HCT116 (cell line): ENCODE results near the gene CERK. TPM values are rescaled to one million over a fixed set of nuclear protein-coding genes. Genes with fewer than 3 reads are reported as not detected.

Source experiments
- ATAC-seq: fragments of 200-7000 bp; cut with Tn5 transposase; 2 replicates; pipeline ENCODE4 v1.9.1; 2020; ENCODE audit warnings: mild to moderate bottlenecking, moderate library complexity
- BruUV-seq: library from RNA; stranded (reverse); fragments of 400-500 nt; replicated peaks from 2 replicates; lab custom pipeline; 2021; lab: Mats Ljungman, UMichigan
- CTCF ChIA-PET: fragments of 300-600 bp; sonication (Branson Sonifier 250); formaldehyde crosslinking; loops from one replicate; lab custom pipeline; 2021; ENCODE audit warnings: antibody characterized with exemption; lab: Charles Lee
- POLR2A ChIA-PET: fragments of 300-600, 350-600 bp; sonication (Branson Sonifier 250); formaldehyde crosslinking; loops from one replicate; lab custom pipeline; 2021; ENCODE audit warnings: antibody characterized with exemption; lab: Charles Lee
- RAD21 ChIA-PET, 2 experiments: fragments of 300-600 bp; sonication (Branson Sonifier 250); formaldehyde crosslinking; loops; one replicate each; lab custom pipeline; 2023; ENCODE audit warnings: low total read pairs in 2 of 2; ENCODE audit not compliant: uncharacterized antibody in 2 of 2, unreplicated experiment in 2 of 2, low non-redundant PET in 1 of 2; lab: Charles Lee
- DNase-seq: peaks from one replicate; pipeline ENCODE4 v3.0.0-alpha.2; 2010; ENCODE audit warnings: low read depth, low spot score
- H2AFZ ChIP-seq: fragments of 200-600 bp; shearing (Covaris generic), sonication (generic); 2 replicates; pipeline ENCODE4 v1.6.1; 2017; ENCODE audit warnings: low read depth, mixed run types, mixed read lengths, antibody characterized with exemption, low read length; ENCODE audit not compliant: poor library complexity, severe bottlenecking
- H3K27ac ChIP-seq: 2 replicates; pipeline ENCODE4 v1.5.1; 2012; ENCODE audit warnings: low read depth, low read length
- H3K27me3 ChIP-seq: fragments of 200-600 bp; sonication (generic); 2 replicates; pipeline ENCODE4 v1.6.1; 2016; ENCODE audit warnings: mixed run types, low read length, mixed read lengths; ENCODE audit not compliant: insufficient read depth
- H3K36me3 ChIP-seq, 2 experiments: fragments of 200-500 bp in 1 of 2; fragments of 200-600 bp in 1 of 2; sonication (Bioruptor generic) in 1 of 2; sonication (generic) in 1 of 2; 2 replicates each; pipeline versions ENCODE4 v1.5.1 to v1.6.1; 2014 to 2016; ENCODE audit warnings: low read length in 2 of 2, inconsistent platforms in 1 of 2, mixed read lengths in 1 of 2, mixed run types in 1 of 2; ENCODE audit not compliant: insufficient read depth in 2 of 2, control insufficient read depth in 1 of 2
- H3K4me1 ChIP-seq, 2 experiments: fragments of 200-600 bp in 1 of 2; sonication (generic) in 1 of 2; 2 replicates each; pipeline versions ENCODE4 v1.5.1 to v1.6.1; 2012 to 2017; ENCODE audit warnings: low read length in 2 of 2, inconsistent platforms in 1 of 2, mild to moderate bottlenecking in 1 of 2, mixed read lengths in 1 of 2, mixed run types in 1 of 2, moderate library complexity in 1 of 2; ENCODE audit not compliant: insufficient read depth in 2 of 2, control insufficient read depth in 1 of 2
- H3K4me2 ChIP-seq: fragments of 200-600 bp; sonication (generic); 2 replicates; pipeline ENCODE4 v1.6.1; 2017; ENCODE audit warnings: mixed run types, low read length, mixed read lengths
- H3K4me3 ChIP-seq, 2 experiments: fragments of 200-600 bp in 1 of 2; sonication (generic) in 1 of 2; replicated peaks in 1 of 2; 2 replicates each; pipeline ENCODE4 v1.5.1; 2011 to 2016; ENCODE audit warnings: low read length in 2 of 2, control low read depth in 1 of 2, low read depth in 1 of 2, mild to moderate bottlenecking in 1 of 2, mixed read lengths in 1 of 2, mixed run types in 1 of 2
- H3K79me2 ChIP-seq: fragments of 200-600 bp; sonication (generic); 2 replicates; pipeline ENCODE4 v1.6.1; 2017; ENCODE audit warnings: mild to moderate bottlenecking, mixed run types, low read length, moderate library complexity, mixed read lengths; ENCODE audit not compliant: insufficient read depth
- H3K9ac ChIP-seq: fragments of 200-600 bp; sonication (generic); 2 replicates; pipeline ENCODE4 v1.6.1; 2016; ENCODE audit warnings: low read length, mixed read lengths
- H3K9me2 ChIP-seq: fragments of 200-600 bp; sonication (generic), shearing (Covaris generic); 2 replicates; pipeline ENCODE4 v1.6.1; 2017; ENCODE audit warnings: mixed run types, mild to moderate bottlenecking, moderate library complexity; ENCODE audit not compliant: insufficient read depth
- H3K9me3 ChIP-seq, 2 experiments: fragments of 200-500 bp in 1 of 2; fragments of 200-600 bp in 1 of 2; sonication (Bioruptor generic) in 1 of 2; sonication (generic) in 1 of 2; 2 replicates each; pipeline ENCODE4 v1.6.1; 2014 to 2017; ENCODE audit warnings: low read length in 2 of 2, mixed read lengths in 2 of 2, inconsistent platforms in 1 of 2, low read depth in 1 of 2, mild to moderate bottlenecking in 1 of 2, mixed run types in 1 of 2, moderate library complexity in 1 of 2; ENCODE audit not compliant: control insufficient read depth in 1 of 2, insufficient read depth in 1 of 2
- H4K20me1 ChIP-seq: fragments of 200-600 bp; sonication (generic), shearing (Covaris generic); 2 replicates; pipeline ENCODE4 v1.6.1; 2017; ENCODE audit warnings: mixed run types, mild to moderate bottlenecking, moderate library complexity; ENCODE audit not compliant: insufficient read depth
- CBX3 ChIP-seq: IDR thresholded peaks from 2 replicates; pipeline ENCODE4 v1.6.1; 2012; ENCODE audit warnings: low read depth
- EGR1 ChIP-seq: IDR thresholded peaks from 2 replicates; pipeline ENCODE4 v1.6.1; 2012; ENCODE audit warnings: low read depth
- EZH2 ChIP-seq: fragments of 200-600 bp; sonication (generic); IDR thresholded peaks from 2 replicates; pipeline ENCODE4 v1.6.1; 2017; ENCODE audit warnings: antibody characterized with exemption, mixed run types
- EZH2phosphoT487 ChIP-seq: fragments of 200-600 bp; IDR thresholded peaks from 2 replicates; pipeline ENCODE4 v1.6.1; 2018; ENCODE audit warnings: antibody characterized with exemption, borderline replicate concordance
- JUND ChIP-seq: IDR thresholded peaks from 2 replicates; pipeline ENCODE4 v1.6.1; 2012
- POLR2A ChIP-seq: IDR thresholded peaks from 2 replicates; pipeline ENCODE4 v1.7.0; 2011; ENCODE audit warnings: borderline replicate concordance; ENCODE audit not compliant: insufficient read depth, insufficient read length; ENCODE audit errors: extremely low read depth
- POLR2AphosphoS5 ChIP-seq: IDR thresholded peaks from 2 replicates; pipeline ENCODE4 v1.6.1; 2011; ENCODE audit warnings: mild to moderate bottlenecking, low read depth, low read length, moderate library complexity
- RAD21 ChIP-seq: IDR thresholded peaks from 2 replicates; pipeline ENCODE4 v1.6.1; 2012; ENCODE audit warnings: low read depth, mild to moderate bottlenecking
- SIN3A ChIP-seq: IDR thresholded peaks from 2 replicates; pipeline ENCODE4 v1.6.1; 2012; ENCODE audit warnings: low read depth
- SRF ChIP-seq: IDR thresholded peaks from 2 replicates; pipeline ENCODE4 v1.6.1; 2012; ENCODE audit warnings: low read depth
- TCF7L2 ChIP-seq: IDR thresholded peaks from 2 replicates; pipeline ENCODE4 v1.7.0; 2011; ENCODE audit warnings: borderline replicate concordance, inconsistent platforms; ENCODE audit not compliant: insufficient read depth, insufficient read length; ENCODE audit errors: extremely low read depth
- ZNF274 ChIP-seq: fragments of 200-500 bp; sonication (Bioruptor generic); IDR thresholded peaks from 2 replicates; pipeline ENCODE4 v1.6.1; 2014; ENCODE audit warnings: mild to moderate bottlenecking, low read depth, low read length, inconsistent platforms
- intact Hi-C: fragments of 100-400 bp; cut with micrococcal nuclease; formaldehyde crosslinking; loops from 2 replicates; pipeline ENCODE4 v1.10.0; 2022
- total RNA-seq: library from RNA; stranded (reverse); gene quantifications from one replicate; pipeline ENCODE4 v1.2.1, GENCODE V29; 2021; ENCODE audit not compliant: unreplicated experiment
- TF ChIP-seq, protein P1 (sequence below): IDR thresholded peaks from 2 replicates; pipeline ENCODE4 v1.6.1; 2011; ENCODE audit warnings: mild to moderate bottlenecking, low read length, moderate library complexity; ENCODE audit not compliant: insufficient replicate concordance; ENCODE audit errors: extremely low read depth
- TF ChIP-seq, protein P2 (sequence below): IDR thresholded peaks from 2 replicates; pipeline ENCODE4 v1.6.1; 2012; ENCODE audit warnings: low read depth
- TF ChIP-seq, protein P3 (sequence below), 3 experiments: fragments of 200-600 bp in 1 of 3; sonication (generic) in 1 of 3; IDR thresholded peaks in 2 of 3; conservative IDR thresholded peaks in 1 of 3; 2 replicates each; pipeline ENCODE4 v1.5.1; 2012 to 2017; ENCODE audit warnings: low read depth in 2 of 3, low read length in 2 of 3, antibody characterized with exemption in 1 of 3, borderline replicate concordance in 1 of 3, control low read depth in 1 of 3, mild to moderate bottlenecking in 1 of 3, mixed read lengths in 1 of 3, mixed run types in 1 of 3, moderate library complexity in 1 of 3; ENCODE audit not compliant: insufficient read depth in 1 of 3
- TF ChIP-seq, protein P4 (sequence below): IDR thresholded peaks from 2 replicates; pipeline ENCODE4 v1.6.1; 2012

CERK gene
- total RNA-seq, 1 experiment from 2014 or later: 35.0 TPM

DNA sequence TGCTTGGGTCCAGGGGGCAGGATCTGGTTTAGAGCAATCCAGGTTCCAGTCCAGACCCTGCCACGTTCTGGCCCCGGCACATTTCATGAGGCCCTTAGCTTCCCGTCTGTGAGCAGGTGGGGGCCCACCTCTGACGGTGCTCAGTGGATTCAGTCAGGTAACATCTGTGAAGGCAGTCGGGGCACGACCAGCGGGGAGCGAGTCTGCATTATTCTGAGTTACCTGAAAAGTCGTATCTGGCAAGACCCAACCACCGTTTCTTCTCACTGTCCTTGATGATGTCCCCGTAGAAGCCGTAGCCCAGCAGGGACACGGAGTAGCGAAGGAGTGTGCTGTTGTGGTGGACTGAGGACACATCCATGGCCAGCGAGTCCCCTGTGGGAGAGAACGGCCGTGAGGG is 39.0 kb downstream of the CERK start (continued):
- TF ChIP-seq, protein P1, sequence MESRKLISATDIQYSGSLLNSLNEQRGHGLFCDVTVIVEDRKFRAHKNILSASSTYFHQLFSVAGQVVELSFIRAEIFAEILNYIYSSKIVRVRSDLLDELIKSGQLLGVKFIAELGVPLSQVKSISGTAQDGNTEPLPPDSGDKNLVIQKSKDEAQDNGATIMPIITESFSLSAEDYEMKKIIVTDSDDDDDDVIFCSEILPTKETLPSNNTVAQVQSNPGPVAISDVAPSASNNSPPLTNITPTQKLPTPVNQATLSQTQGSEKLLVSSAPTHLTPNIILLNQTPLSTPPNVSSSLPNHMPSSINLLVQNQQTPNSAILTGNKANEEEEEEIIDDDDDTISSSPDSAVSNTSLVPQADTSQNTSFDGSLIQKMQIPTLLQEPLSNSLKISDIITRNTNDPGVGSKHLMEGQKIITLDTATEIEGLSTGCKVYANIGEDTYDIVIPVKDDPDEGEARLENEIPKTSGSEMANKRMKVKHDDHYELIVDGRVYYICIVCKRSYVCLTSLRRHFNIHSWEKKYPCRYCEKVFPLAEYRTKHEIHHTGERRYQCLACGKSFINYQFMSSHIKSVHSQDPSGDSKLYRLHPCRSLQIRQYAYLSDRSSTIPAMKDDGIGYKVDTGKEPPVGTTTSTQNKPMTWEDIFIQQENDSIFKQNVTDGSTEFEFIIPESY: no peak
- TF ChIP-seq EGR1: no peak

DNA sequence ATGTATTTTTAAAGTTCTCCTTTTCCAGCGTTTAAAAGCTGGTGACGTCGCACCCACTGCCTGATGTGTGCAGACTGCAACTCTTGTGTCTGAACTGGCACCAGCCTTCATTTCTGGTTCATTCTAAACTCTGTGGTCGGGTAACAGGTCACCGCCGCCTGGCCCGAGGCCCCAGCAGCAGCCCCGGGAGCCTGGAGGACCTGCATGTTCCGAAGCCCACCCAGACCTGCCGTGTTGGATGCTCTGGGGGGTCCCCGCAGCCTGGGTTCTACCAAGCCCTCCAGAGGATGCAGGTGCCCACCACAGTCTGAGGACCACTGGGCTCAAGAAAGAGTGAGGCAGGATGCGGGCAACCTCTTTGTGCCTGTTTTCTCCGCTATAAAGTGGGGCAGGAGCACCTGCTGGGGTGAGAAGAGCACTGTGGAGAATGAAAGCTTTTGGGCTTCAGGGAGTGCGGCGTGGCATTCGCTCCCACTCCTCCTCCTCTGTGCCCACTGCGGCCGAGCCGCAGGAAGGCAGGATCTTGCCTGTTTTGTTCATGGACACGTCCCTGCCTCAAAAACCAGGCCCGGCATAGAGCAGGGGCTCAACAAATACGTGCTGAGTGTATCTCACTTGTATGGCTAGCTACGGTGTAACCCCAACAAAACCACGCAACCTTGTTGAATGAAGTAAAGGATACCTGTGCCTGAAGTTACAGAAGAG is 40.1 kb downstream of the CERK start:
- Histone ChIP-seq H3K79me2 (no peaks in the 10 kb centered on the region), H3K36me3 (peaks cover 4 to 34% of the 10 kb centered on the region in 2 experiments), H3K9me2 (no peaks in the 10 kb centered on the region), H3K4me3 (no peak overlapping the region), H3K27ac (no peak overlapping the region), H3K4me1 (no peaks in the 10 kb centered on the region), H3K9ac (no peak overlapping the region), H3K4me2 (no peak overlapping the region), H3K9me3 (no peaks in the 10 kb centered on the region), H3K27me3 (no peaks in the 10 kb centered on the region), H2AFZ (no peak overlapping the region), H4K20me1 (no peaks in the 10 kb centered on the region)
- CTCF ChIA-PET: no interaction called here
- RAD21 ChIA-PET: no interaction called here
- intact Hi-C loops: no loop called here
- no TSS peak for BruUV-seq
- POLR2A ChIA-PET: no interaction called here
- TF ChIP-seq EZH2phosphoT487: no peak
- TF ChIP-seq ZNF274: no peak
- no peak for TF ChIP-seq EZH2
- TF ChIP-seq, protein P2, sequence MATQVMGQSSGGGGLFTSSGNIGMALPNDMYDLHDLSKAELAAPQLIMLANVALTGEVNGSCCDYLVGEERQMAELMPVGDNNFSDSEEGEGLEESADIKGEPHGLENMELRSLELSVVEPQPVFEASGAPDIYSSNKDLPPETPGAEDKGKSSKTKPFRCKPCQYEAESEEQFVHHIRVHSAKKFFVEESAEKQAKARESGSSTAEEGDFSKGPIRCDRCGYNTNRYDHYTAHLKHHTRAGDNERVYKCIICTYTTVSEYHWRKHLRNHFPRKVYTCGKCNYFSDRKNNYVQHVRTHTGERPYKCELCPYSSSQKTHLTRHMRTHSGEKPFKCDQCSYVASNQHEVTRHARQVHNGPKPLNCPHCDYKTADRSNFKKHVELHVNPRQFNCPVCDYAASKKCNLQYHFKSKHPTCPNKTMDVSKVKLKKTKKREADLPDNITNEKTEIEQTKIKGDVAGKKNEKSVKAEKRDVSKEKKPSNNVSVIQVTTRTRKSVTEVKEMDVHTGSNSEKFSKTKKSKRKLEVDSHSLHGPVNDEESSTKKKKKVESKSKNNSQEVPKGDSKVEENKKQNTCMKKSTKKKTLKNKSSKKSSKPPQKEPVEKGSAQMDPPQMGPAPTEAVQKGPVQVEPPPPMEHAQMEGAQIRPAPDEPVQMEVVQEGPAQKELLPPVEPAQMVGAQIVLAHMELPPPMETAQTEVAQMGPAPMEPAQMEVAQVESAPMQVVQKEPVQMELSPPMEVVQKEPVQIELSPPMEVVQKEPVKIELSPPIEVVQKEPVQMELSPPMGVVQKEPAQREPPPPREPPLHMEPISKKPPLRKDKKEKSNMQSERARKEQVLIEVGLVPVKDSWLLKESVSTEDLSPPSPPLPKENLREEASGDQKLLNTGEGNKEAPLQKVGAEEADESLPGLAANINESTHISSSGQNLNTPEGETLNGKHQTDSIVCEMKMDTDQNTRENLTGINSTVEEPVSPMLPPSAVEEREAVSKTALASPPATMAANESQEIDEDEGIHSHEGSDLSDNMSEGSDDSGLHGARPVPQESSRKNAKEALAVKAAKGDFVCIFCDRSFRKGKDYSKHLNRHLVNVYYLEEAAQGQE: no peak
- TF ChIP-seq POLR2A: no peak
- no peak for TF ChIP-seq RAD21
- no peak for TF ChIP-seq TCF7L2
- TF ChIP-seq SRF: no peak
- TF ChIP-seq CBX3: no peak
- TF ChIP-seq SIN3A: no peak
- TF ChIP-seq EGR1: no peak
- TF ChIP-seq, protein P3, sequence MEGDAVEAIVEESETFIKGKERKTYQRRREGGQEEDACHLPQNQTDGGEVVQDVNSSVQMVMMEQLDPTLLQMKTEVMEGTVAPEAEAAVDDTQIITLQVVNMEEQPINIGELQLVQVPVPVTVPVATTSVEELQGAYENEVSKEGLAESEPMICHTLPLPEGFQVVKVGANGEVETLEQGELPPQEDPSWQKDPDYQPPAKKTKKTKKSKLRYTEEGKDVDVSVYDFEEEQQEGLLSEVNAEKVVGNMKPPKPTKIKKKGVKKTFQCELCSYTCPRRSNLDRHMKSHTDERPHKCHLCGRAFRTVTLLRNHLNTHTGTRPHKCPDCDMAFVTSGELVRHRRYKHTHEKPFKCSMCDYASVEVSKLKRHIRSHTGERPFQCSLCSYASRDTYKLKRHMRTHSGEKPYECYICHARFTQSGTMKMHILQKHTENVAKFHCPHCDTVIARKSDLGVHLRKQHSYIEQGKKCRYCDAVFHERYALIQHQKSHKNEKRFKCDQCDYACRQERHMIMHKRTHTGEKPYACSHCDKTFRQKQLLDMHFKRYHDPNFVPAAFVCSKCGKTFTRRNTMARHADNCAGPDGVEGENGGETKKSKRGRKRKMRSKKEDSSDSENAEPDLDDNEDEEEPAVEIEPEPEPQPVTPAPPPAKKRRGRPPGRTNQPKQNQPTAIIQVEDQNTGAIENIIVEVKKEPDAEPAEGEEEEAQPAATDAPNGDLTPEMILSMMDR (IDR thresholded peaks at IDR 0.05 in 2 of 3, conservative IDR thresholded peaks at IDR 0.05 in 1 of 3; ENCODE audit: borderline replicate concordance in 1 of 3, insufficient read depth in 1 of 3, low read depth in 2 of 3, low read length in 2 of 3): no peak
- TF ChIP-seq JUND: no peak
- TF ChIP-seq POLR2AphosphoS5: no peak
- TF ChIP-seq, protein P4, sequence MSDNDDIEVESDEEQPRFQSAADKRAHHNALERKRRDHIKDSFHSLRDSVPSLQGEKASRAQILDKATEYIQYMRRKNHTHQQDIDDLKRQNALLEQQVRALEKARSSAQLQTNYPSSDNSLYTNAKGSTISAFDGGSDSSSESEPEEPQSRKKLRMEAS: no peak
- DNase-seq: no peak
- no peak for ATAC-seq
